Suprapubic skin (tissue), 3 donors: ENCODE measurements around the gene MEF2C.

Experiments used
- CTCF ChIP-seq, 2 donors: fragments of 200-600 bp in 1 of 2; fragments of 450-650 bp in 1 of 2; sonication (generic) in 1 of 2; IDR thresholded peaks; one replicate each; pipeline ENCODE4 v1.5.1; 2016 to 2019; ENCODE audit warnings: antibody characterized with exemption in 2 of 2, mild to moderate bottlenecking in 1 of 2, moderate library complexity in 1 of 2
- EP300 ChIP-seq: sonication (generic); formaldehyde crosslinking; IDR thresholded peaks from one replicate; pipeline ENCODE4 v1.6.1; 2017; ENCODE audit warnings: antibody characterized with exemption

DNA sequence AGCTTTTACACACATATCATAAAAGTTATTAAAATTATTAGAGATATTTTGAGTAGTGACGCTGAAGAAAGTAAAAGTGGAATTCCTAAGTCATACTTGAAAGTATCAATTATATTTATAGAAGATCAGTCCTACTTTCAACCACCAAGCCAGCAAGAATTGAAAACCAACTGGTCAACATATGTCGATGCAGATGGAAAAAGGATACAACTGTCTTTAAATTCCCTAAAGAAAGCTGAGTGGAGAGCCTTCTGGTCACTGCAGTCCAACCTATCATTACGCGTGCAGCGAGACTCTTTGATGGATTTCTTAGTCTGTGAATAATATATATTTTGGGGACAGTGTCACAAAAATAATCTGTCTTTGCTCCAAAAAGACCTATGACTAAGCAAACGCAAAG lies 15.3 kb downstream of the MEF2C start:
- TF ChIP-seq CTCF (IDR thresholded peaks at IDR 0.05) (no peak), EP300 (no peak)
